WTC11 (cell line): ENCODE results near the gene OR52D1. TPM values are rescaled to one million over a fixed set of nuclear protein-coding genes. Genes with fewer than 3 reads are reported as not detected.

Source experiments
- ATAC-seq: fragments of 200-7000 bp; cut with Tn5 transposase; 2 replicates; pipeline ENCODE4 v1.10.0; 2021; ENCODE audit warnings: mild to moderate bottlenecking, moderate library complexity
- CTCF ChIA-PET: fragments of 300-600 bp; sonication (Branson Sonifier 250); formaldehyde crosslinking; loops from one replicate; lab custom pipeline; 2021; ENCODE audit warnings: antibody characterized with exemption; lab: Charles Lee
- POLR2A ChIA-PET: fragments of 350-600 bp; sonication (Branson Sonifier 250); formaldehyde crosslinking; loops from one replicate; lab custom pipeline; 2021; ENCODE audit warnings: antibody characterized with exemption; lab: Charles Lee
- DNase-seq: peaks from one replicate; pipeline ENCODE4 v3.0.0; 2021; ENCODE audit warnings: low spot score
- H3K27ac Mint-ChIP-seq: 2 replicates; pipeline ENCODE4 v1.8.0; 2021; ENCODE audit warnings: mixed read lengths
- H3K27me3 Mint-ChIP-seq: 2 replicates; pipeline ENCODE4 v1.8.0; 2021; ENCODE audit warnings: low read depth, mild to moderate bottlenecking, moderate library complexity, mixed read lengths
- H3K36me3 Mint-ChIP-seq: 2 replicates; pipeline ENCODE4 v1.8.0; 2021; ENCODE audit warnings: mixed read lengths
- H3K4me1 Mint-ChIP-seq: 2 replicates; pipeline ENCODE4 v1.8.0; 2022; ENCODE audit warnings: mixed read lengths
- H3K4me3 Mint-ChIP-seq: 2 replicates; pipeline ENCODE4 v1.8.0; 2021; ENCODE audit warnings: mild to moderate bottlenecking, moderate library complexity, mixed read lengths
- H3K9me3 Mint-ChIP-seq: 2 replicates; pipeline ENCODE4 v1.8.0; 2021; ENCODE audit warnings: mixed read lengths
- ARID4B ChIP-seq: sonication (generic); formaldehyde crosslinking; IDR thresholded peaks from 2 replicates; pipeline ENCODE4 v1.8.0; 2023; ENCODE audit warnings: missing genetic modification reagents, mild to moderate bottlenecking, borderline replicate concordance
- CREB1 ChIP-seq: sonication (generic); formaldehyde crosslinking; IDR thresholded peaks from 2 replicates; pipeline ENCODE4 v1.8.0; 2023; ENCODE audit warnings: mild to moderate bottlenecking, missing genetic modification reagents
- CTCF ChIP-seq: fragments of 200-600 bp; IDR thresholded peaks from 2 replicates; pipeline ENCODE4 v1.8.0; 2022; ENCODE audit warnings: antibody characterized with exemption
- ERG ChIP-seq: fragments of 250-450 bp; sonication (Bioruptor Pico); IDR thresholded peaks from 2 replicates; pipeline ENCODE4 v1.8.0; 2021; ENCODE audit warnings: mild to moderate bottlenecking
- ESRRA ChIP-seq: sonication (generic); formaldehyde crosslinking; IDR thresholded peaks from 2 replicates; pipeline ENCODE4 v1.8.1; 2022; ENCODE audit warnings: mild to moderate bottlenecking, missing genetic modification reagents, borderline replicate concordance
- IRF2 ChIP-seq: sonication (generic); formaldehyde crosslinking; IDR thresholded peaks from 2 replicates; pipeline ENCODE4 v1.8.0; 2022; ENCODE audit warnings: low read depth, missing genetic modification reagents, borderline replicate concordance
- NFE2L1 ChIP-seq: sonication (generic); formaldehyde crosslinking; IDR thresholded peaks from 2 replicates; pipeline ENCODE4 v1.8.1; 2023; ENCODE audit warnings: missing genetic modification reagents
- NR2C2 ChIP-seq: sonication (generic); formaldehyde crosslinking; IDR thresholded peaks from 2 replicates; pipeline ENCODE4 v1.8.0; 2022; ENCODE audit warnings: mild to moderate bottlenecking, missing genetic modification reagents
- STAT6 ChIP-seq: sonication (generic); formaldehyde crosslinking; conservative IDR thresholded peaks from 2 replicates; pipeline ENCODE4 v1.8.1; 2023; ENCODE audit warnings: mild to moderate bottlenecking, low read depth, missing genetic modification reagents, moderate library complexity
- TP53 ChIP-seq: sonication (generic); formaldehyde crosslinking; IDR thresholded peaks from 2 replicates; pipeline ENCODE4 v1.8.1; 2023; ENCODE audit warnings: mild to moderate bottlenecking, missing genetic modification reagents
- ZNF532 ChIP-seq: fragments of 250-450 bp; sonication (Bioruptor Pico); IDR thresholded peaks from 2 replicates; pipeline ENCODE4 v1.9.0; 2021; ENCODE audit warnings: mild to moderate bottlenecking, borderline replicate concordance
- total RNA-seq: library from RNA; stranded (reverse); gene quantifications from 3 replicates; pipeline ENCODE4 v1.2.3, GENCODE V29; 2021

OR52D1 gene
- total RNA-seq, 1 experiment from 2014 or later = not detected

- no peak for TF ChIP-seq ERG (CRISPR knock-in tag)
- TF ChIP-seq CTCF = no peak
- TF ChIP-seq NR2C2 (CRISPR knock-in tag) = no peak
- no peak for TF ChIP-seq CREB1 (CRISPR knock-in tag)
- TF ChIP-seq IRF2 (CRISPR knock-in tag) = no peak
- TF ChIP-seq STAT6 (CRISPR knock-in tag) = no peak
- TF ChIP-seq NFE2L1 (CRISPR knock-in tag) = no peak
- TF ChIP-seq ARID4B = no peak
- no peak for TF ChIP-seq TP53 (CRISPR knock-in tag)
- no peak for TF ChIP-seq ZNF532 (CRISPR knock-in tag)
- TF ChIP-seq, all 79 proteins: peak for 0
Measured at GRCh38 chr11:5516599-5516998, 28.1 kb downstream of the OR52D1 start, which contains the start of gene UBQLNL (continued).

GRCh38 chr11:5521540-5521939, 33.1 kb downstream of the OR52D1 start:
- H3K4me3 Mint-ChIP-seq = no peak overlapping the region
- ChIA-PET POLR2A (interaction anchor here (0.7 kb wide), 1 partner anchor 43 kb away, joined by 4 read pairs; no protein-coding TSS in a partner anchor), CTCF (interaction anchor here (0.7 kb wide), 2 partner anchors 9 to 94 kb away, joined by 4 read pairs; no protein-coding TSS in a partner anchor)
- DNase-seq = no peak
- H3K27me3 Mint-ChIP-seq = peaks cover 31% of the 10 kb centered on the region
- H3K36me3 Mint-ChIP-seq = no peaks in the 10 kb centered on the region
- peaks cover 13% of the 10 kb centered on the region for H3K9me3 Mint-ChIP-seq
- no peak overlapping the region for H3K27ac Mint-ChIP-seq
- peaks cover 14% of the 10 kb centered on the region for H3K4me1 Mint-ChIP-seq
- no peak for ATAC-seq
- no peak for TF ChIP-seq ESRRA (CRISPR knock-in tag)
